ENCODE measurements around the gene IL15. TPM values are rescaled to one million over a fixed set of nuclear protein-coding genes. Genes with fewer than 3 reads are reported as not detected.

Gene IL15
- total RNA-seq, 4 donors from 2014 or later = 0.91 to 5.9 (median 2.6) TPM

DNA sequence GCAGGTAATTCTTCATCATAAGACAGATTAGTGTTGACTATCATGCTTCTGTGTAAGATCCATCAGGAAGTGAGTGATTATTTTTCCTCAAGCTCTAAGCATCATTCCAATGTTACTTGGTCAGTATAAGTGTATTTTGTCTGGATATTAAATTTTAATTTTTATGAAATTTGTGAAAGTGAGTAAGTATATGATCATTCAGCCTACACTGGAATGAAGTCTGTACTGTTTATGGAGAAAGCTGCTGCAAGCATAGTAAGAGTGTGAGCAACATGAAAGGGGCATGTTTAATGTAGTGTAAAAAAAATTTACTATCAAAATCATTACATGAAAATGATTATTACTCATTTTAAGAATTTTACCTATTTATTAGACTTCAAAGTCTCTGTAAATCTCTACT, 84.8 kb downstream of the IL15 start:
- Histone ChIP-seq H3K36me3 (peaks cover 0 to 21% (median 0%) of the 10 kb centered on the region in 3 donors), H3K27me3 (no peaks in the 10 kb centered on the region), H3K4me1 (no peaks in the 10 kb centered on the region), H3K4me3 (no peak overlapping the region), H3K9me3 (no peaks in the 10 kb centered on the region), H3K27ac (no peak overlapping the region)
- intact Hi-C loops (cut with DNase I) = no loop called here
- no peak for TF ChIP-seq POLR2A (IDR thresholded peaks at IDR 0.05)
- TF ChIP-seq, protein P1, sequence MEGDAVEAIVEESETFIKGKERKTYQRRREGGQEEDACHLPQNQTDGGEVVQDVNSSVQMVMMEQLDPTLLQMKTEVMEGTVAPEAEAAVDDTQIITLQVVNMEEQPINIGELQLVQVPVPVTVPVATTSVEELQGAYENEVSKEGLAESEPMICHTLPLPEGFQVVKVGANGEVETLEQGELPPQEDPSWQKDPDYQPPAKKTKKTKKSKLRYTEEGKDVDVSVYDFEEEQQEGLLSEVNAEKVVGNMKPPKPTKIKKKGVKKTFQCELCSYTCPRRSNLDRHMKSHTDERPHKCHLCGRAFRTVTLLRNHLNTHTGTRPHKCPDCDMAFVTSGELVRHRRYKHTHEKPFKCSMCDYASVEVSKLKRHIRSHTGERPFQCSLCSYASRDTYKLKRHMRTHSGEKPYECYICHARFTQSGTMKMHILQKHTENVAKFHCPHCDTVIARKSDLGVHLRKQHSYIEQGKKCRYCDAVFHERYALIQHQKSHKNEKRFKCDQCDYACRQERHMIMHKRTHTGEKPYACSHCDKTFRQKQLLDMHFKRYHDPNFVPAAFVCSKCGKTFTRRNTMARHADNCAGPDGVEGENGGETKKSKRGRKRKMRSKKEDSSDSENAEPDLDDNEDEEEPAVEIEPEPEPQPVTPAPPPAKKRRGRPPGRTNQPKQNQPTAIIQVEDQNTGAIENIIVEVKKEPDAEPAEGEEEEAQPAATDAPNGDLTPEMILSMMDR (IDR thresholded peaks at IDR 0.05) = no peak
- DNase-seq = no peak

- intact Hi-C loops (cut with DNase I) = no loop called here
- no peak for DNase-seq
- no peak for TF ChIP-seq POLR2A (IDR thresholded peaks at IDR 0.05)
- TF ChIP-seq, protein P1 (IDR thresholded peaks at IDR 0.05) = no peak
- Histone ChIP-seq H3K27ac (no peak overlapping the region), H3K4me3 (no peak overlapping the region), H3K27me3 (no peaks in the 10 kb centered on the region), H3K36me3 (peaks cover 0 to 22% (median 0%) of the 10 kb centered on the region in 3 donors), H3K4me1 (no peaks in the 10 kb centered on the region), H3K9me3 (no peaks in the 10 kb centered on the region)
Measured at GRCh38 chr4:141724646-141725045, 88.3 kb downstream of the IL15 start.

GRCh38 chr4:141727420-141727819, 91.0 kb downstream of the IL15 start:
- no peaks in the 10 kb centered on the region for H3K27me3 ChIP-seq
- intact Hi-C loops (cut with DNase I) = no loop called here

DNA sequence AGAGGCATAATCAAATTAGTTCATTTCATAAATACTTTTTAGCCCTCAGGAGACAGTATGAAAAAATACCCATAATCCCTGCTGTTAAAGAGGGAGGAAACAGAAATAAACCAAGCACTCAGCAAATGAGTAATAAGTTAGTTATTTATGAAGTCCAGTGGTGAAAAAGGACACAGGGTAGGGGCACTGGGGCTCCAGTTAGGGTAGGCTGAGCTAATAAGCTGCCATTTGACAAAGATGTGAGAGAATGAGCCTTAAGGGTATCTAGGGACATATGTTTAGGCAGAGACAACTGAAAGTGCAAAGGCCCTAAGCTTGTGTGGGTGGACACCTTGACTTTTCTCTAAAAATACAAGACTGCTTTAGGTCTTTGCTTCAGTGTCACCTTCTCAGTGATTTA, 94.4 kb downstream of the IL15 start:
- H3K36me3 ChIP-seq = peaks cover 0 to 56% (median 0%) of the 10 kb centered on the region in 3 donors
- no peak overlapping the region for H3K27ac ChIP-seq
- H3K4me3 ChIP-seq = no peak overlapping the region
- DNase-seq = no peak
- no peaks in the 10 kb centered on the region for H3K4me1 ChIP-seq
- no peaks in the 10 kb centered on the region for H3K27me3 ChIP-seq
- H3K9me3 ChIP-seq = no peaks in the 10 kb centered on the region
- no peak for TF ChIP-seq POLR2A (IDR thresholded peaks at IDR 0.05)
- TF ChIP-seq, protein P1 (IDR thresholded peaks at IDR 0.05) = no peak
- intact Hi-C loops (cut with DNase I) = no loop called here

More at GRCh38 chr4:141727420-141727819, 91.0 kb downstream of the IL15 start:
- H3K9me3 ChIP-seq = no peaks in the 10 kb centered on the region
- peaks cover 0 to 35% (median 0%) of the 10 kb centered on the region in 3 donors for H3K36me3 ChIP-seq
- no peak overlapping the region for H3K27ac ChIP-seq
- no peak for TF ChIP-seq POLR2A (IDR thresholded peaks at IDR 0.05)
- no peak overlapping the region for H3K4me3 ChIP-seq
- DNase-seq = no peak
- H3K4me1 ChIP-seq = no peaks in the 10 kb centered on the region

DNA sequence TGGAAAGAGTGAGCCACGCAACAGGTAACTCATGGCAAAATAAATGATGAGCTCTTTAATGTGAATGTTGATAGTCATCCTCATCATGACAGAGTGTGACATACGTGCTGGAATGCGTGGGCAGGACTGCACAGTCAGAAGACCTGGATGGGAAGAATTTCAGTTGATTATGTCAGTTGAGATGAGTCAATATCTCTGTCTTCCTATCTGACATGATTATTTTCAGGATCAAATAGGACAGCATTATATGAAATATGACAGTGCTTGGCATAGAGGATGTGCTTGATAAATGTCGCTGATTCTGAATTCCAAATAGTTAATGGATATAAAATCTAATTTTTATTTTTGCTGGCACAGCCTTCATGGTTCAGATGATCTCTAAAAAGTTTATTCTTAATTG, 95.1 kb downstream of the IL15 start:
- H3K9me3 ChIP-seq = no peaks in the 10 kb centered on the region
- H3K4me1 ChIP-seq = no peaks in the 10 kb centered on the region
- no peaks in the 10 kb centered on the region for H3K27me3 ChIP-seq
- H3K27ac ChIP-seq = no peak overlapping the region
- 87 to 90% methylated on average over 4 of the region's 4 CpGs for WGBS, 2 donors
- peaks cover 0 to 56% (median 0%) of the 10 kb centered on the region in 3 donors for H3K36me3 ChIP-seq
- H3K4me3 ChIP-seq = no peak overlapping the region
- DNase-seq = no peak
- TF ChIP-seq, protein P1 (IDR thresholded peaks at IDR 0.05) = no peak
- TF ChIP-seq POLR2A (IDR thresholded peaks at IDR 0.05) = no peak
- intact Hi-C loops (cut with DNase I) = no loop called here

- Histone ChIP-seq H3K27ac (no peak overlapping the region), H3K36me3 (peaks cover 0 to 12% (median 0%) of the 10 kb centered on the region in 3 donors), H3K9me3 (peaks cover 0 to 20% (median 0%) of the 10 kb centered on the region in 3 donors), H3K4me1 (no peaks in the 10 kb centered on the region), H3K4me3 (no peak overlapping the region), H3K27me3 (no peaks in the 10 kb centered on the region)
- DNase-seq = no peak
- TF ChIP-seq, protein P1 (IDR thresholded peaks at IDR 0.05) = no peak
- no peak for TF ChIP-seq POLR2A (IDR thresholded peaks at IDR 0.05)
- intact Hi-C loops (cut with DNase I) = no loop called here
Measured at GRCh38 chr4:141739636-141740035, 103.3 kb downstream of the IL15 start.

Data from esophagus squamous epithelium (tissue), 5 donors.